Smooth muscle cell (in vitro differentiated cells): Measurements from ENCODE around the gene PPP6C. TPM values are rescaled to one million over a fixed set of nuclear protein-coding genes. Genes with fewer than 3 reads are reported as not detected.
"Not testable (repeated sequence)": the region's sequence is repeated elsewhere in the genome, so short reads cannot be mapped to it uniquely, and the experiment has no call there.

Experiments
- DNase-seq: peaks from one replicate; lab custom pipeline; 2025; ENCODE audit not compliant: unreplicated experiment; lab: John Stamatoyannopoulos, UW
- H2AFZ ChIP-seq: fragments of 200-600 bp; sonication (generic); 2 replicates; pipeline ENCODE4 v1.6.0; 2016; ENCODE audit warnings: antibody characterized with exemption, low read depth, mild to moderate bottlenecking
- H3F3A ChIP-seq: fragments of 200-600 bp; sonication (generic); 2 replicates; pipeline ENCODE4 v1.6.0; 2017; ENCODE audit warnings: antibody characterized with exemption, low read depth
- H3K27ac ChIP-seq: fragments of 200-600 bp; sonication (generic); 2 replicates; pipeline ENCODE4 v1.5.1; 2016; ENCODE audit warnings: low read depth, mild to moderate bottlenecking
- H3K27me3 ChIP-seq: fragments of 200-600 bp; sonication (generic); 2 replicates; pipeline ENCODE4 v1.6.1; 2016; ENCODE audit warnings: low read depth, mild to moderate bottlenecking
- H3K36me3 ChIP-seq: fragments of 200-600 bp; sonication (generic); 2 replicates; pipeline ENCODE4 v1.5.1; 2016; ENCODE audit warnings: low read depth
- H3K4me1 ChIP-seq: fragments of 200-600 bp; sonication (generic); 2 replicates; pipeline ENCODE4 v1.5.1; 2016; ENCODE audit warnings: low read depth
- H3K4me2 ChIP-seq: fragments of 200-600 bp; sonication (generic); 2 replicates; pipeline ENCODE4 v1.6.0; 2016; ENCODE audit warnings: mild to moderate bottlenecking
- H3K4me3 ChIP-seq: fragments of 200-600 bp; sonication (generic); 2 replicates; pipeline ENCODE4 v1.5.1; 2016; ENCODE audit warnings: mild to moderate bottlenecking
- H3K79me2 ChIP-seq: fragments of 200-600 bp; sonication (generic); 2 replicates; pipeline ENCODE4 v1.6.0; 2016; ENCODE audit warnings: low read depth, mild to moderate bottlenecking
- H3K9ac ChIP-seq: fragments of 200-600 bp; sonication (generic); 2 replicates; pipeline ENCODE4 v1.6.0; 2016; ENCODE audit warnings: low read depth
- H3K9me3 ChIP-seq: fragments of 200-600 bp; sonication (generic); replicated peaks from 2 replicates; pipeline ENCODE4 v1.5.1; 2016; ENCODE audit warnings: low read depth
- H4K20me1 ChIP-seq: fragments of 200-600 bp; sonication (generic); 2 replicates; pipeline ENCODE4 v1.6.0; 2016; ENCODE audit warnings: low read depth
- WGBS: methylation state at CpG from one replicate; pipeline ENCODE4 v1.1.7; 2016; ENCODE audit warnings: low lambda C conversion rate; 5-methylcytosine and 5-hydroxymethylcytosine counted together
- polyA plus RNA-seq: library from polyadenylated mRNA; unstranded; fragments of >200 nt; fragmentation: Nextera tagmentation; extraction: Ambion mirVana; gene quantifications from 2 replicates; pipeline ENCODE4 v1.2.1, GENCODE V29; 2016
- total RNA-seq: library from RNA; depleted of rRNA; stranded (reverse); fragments of >200 nt; gene quantifications from 2 replicates; pipeline ENCODE4 v1.2.3, GENCODE V29; 2014
- TF ChIP-seq, protein P1 (sequence below): fragments of 200-600 bp; sonication (generic); IDR thresholded peaks from 2 replicates; pipeline ENCODE4 v1.5.1; 2017; ENCODE audit warnings: borderline replicate concordance, mild to moderate bottlenecking, antibody characterized with exemption; ENCODE audit not compliant: insufficient read depth, poor library complexity, severe bottlenecking

Gene PPP6C
- total and polyA plus RNA-seq, 2 experiments from 2014 or later, result 25.2 to 34.2 TPM

GRCh38 chr9:125172031-125172755, 17.4 kb downstream of the PPP6C start:
- H3K27ac ChIP-seq, result no peak overlapping the region

GRCh38 chr9:125169895-125170294, 19.7 kb downstream of the PPP6C start:
- no peak overlapping the region for H3K27ac ChIP-seq
- peaks cover 54% of the 10 kb centered on the region for H3K79me2 ChIP-seq
- no peak overlapping the region for H3K9ac ChIP-seq
- H3K4me3 ChIP-seq, result no peak overlapping the region
- no peak overlapping the region for H3K4me2 ChIP-seq
- peaks cover 71% of the 10 kb centered on the region for H4K20me1 ChIP-seq
- TF ChIP-seq, protein P1, sequence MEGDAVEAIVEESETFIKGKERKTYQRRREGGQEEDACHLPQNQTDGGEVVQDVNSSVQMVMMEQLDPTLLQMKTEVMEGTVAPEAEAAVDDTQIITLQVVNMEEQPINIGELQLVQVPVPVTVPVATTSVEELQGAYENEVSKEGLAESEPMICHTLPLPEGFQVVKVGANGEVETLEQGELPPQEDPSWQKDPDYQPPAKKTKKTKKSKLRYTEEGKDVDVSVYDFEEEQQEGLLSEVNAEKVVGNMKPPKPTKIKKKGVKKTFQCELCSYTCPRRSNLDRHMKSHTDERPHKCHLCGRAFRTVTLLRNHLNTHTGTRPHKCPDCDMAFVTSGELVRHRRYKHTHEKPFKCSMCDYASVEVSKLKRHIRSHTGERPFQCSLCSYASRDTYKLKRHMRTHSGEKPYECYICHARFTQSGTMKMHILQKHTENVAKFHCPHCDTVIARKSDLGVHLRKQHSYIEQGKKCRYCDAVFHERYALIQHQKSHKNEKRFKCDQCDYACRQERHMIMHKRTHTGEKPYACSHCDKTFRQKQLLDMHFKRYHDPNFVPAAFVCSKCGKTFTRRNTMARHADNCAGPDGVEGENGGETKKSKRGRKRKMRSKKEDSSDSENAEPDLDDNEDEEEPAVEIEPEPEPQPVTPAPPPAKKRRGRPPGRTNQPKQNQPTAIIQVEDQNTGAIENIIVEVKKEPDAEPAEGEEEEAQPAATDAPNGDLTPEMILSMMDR, result no peak
- peaks cover 9% of the 10 kb centered on the region for H3K36me3 ChIP-seq
- no peaks in the 10 kb centered on the region for H3K27me3 ChIP-seq
- no peaks in the 10 kb centered on the region for H3F3A ChIP-seq
- no peak overlapping the region for H2AFZ ChIP-seq
- no peaks in the 10 kb centered on the region for H3K9me3 ChIP-seq
- no peak for DNase-seq
- H3K4me1 ChIP-seq, result no peaks in the 10 kb centered on the region

More at GRCh38 chr9:125172031-125172755, 17.4 kb downstream of the PPP6C start:
- Histone ChIP-seq H3K4me2 (no peak overlapping the region), H2AFZ (no peak overlapping the region), H3K4me3 (no peak overlapping the region), H3K4me1 (no peaks in the 10 kb centered on the region), H3K36me3 (peaks cover 9% of the 10 kb centered on the region), H3K9ac (no peak overlapping the region), H4K20me1 (peaks cover 70% of the 10 kb centered on the region), H3K27me3 (no peaks in the 10 kb centered on the region), H3F3A (no peaks in the 10 kb centered on the region), H3K79me2 (peaks cover 64% of the 10 kb centered on the region), H3K9me3 (no peaks in the 10 kb centered on the region)
- 79% methylated on average over 6 of the region's 6 CpGs for WGBS
- TF ChIP-seq, protein P1, result no peak
- DNase-seq, result no peak

GRCh38 chr9:125166762-125167161, 22.8 kb downstream of the PPP6C start:
- Histone ChIP-seq H4K20me1 (peaks cover 55% of the 10 kb centered on the region), H3K27me3 (no peaks in the 10 kb centered on the region), H3K79me2 (peaks cover 33% of the 10 kb centered on the region), H3K9me3 (no peaks in the 10 kb centered on the region), H3K4me3 (no peak overlapping the region), H2AFZ (no peak overlapping the region), H3K36me3 (peaks cover 9% of the 10 kb centered on the region), H3K4me1 (no peaks in the 10 kb centered on the region), H3K4me2 (no peak overlapping the region), H3K27ac (no peak overlapping the region), H3F3A (no peaks in the 10 kb centered on the region), H3K9ac (no peak overlapping the region)
- 100% methylated on average over 2 of the region's 2 CpGs for WGBS
- DNase-seq, result no peak
- TF ChIP-seq, protein P1, result no peak

DNA sequence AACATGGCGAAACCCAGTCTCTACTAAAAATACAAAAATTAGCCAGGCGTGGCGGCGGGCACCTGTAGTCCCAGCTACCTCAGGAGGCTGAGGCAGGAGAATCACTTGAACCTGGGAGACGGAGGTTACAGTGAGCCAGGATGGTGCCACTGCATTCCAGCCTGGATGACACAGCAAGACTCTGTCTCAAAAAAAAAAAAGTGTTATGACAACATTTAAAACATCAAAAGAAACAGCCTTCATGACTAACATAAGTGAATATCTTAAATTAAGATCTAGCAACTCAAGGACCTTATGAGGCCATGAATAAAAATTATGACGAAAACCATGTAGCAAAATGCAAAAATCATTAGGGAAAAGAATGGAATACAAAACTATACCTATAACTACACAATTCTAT, 26.7 kb downstream of the PPP6C start:
- H3K27me3 ChIP-seq, H3F3A ChIP-seq, H3K27ac ChIP-seq, H3K36me3 ChIP-seq, H3K9ac ChIP-seq, H3K4me1 ChIP-seq, H2AFZ ChIP-seq, DNase-seq, H3K4me3 ChIP-seq, H3K4me2 ChIP-seq, H3K9me3 ChIP-seq: not testable (repeated sequence)
- Histone ChIP-seq H3K79me2 (peaks cover 30% of the 10 kb centered on the region), H4K20me1 (peaks cover 61% of the 10 kb centered on the region)
- WGBS, result 92% methylated on average over 6 of the region's 6 CpGs
